ENCODE measurements around the gene PIM2. TPM values are rescaled to one million over a fixed set of nuclear protein-coding genes. Genes with fewer than 3 reads are reported as not detected.
A peak's percentile ranks its signal among the peaks of the same experiment; 100 is the strongest.

Gene PIM2
- total and polyA plus RNA-seq, 2 of the 13 experiments (the other 11 are each of a cell fraction or from before 2014, with no cell fraction given) = 14.4 to 15.8 TPM

GRCh38 chrX:48899078-48899410 lies 19.8 kb downstream of the PIM2 start (continued):
- no peak for TF ChIP-seq ZNF83 (CRISPR knock-in tag; IDR thresholded peaks at IDR 0.05; ENCODE audit: borderline replicate concordance)
- no peak for TF ChIP-seq ZNF101 (CRISPR knock-in tag; IDR thresholded peaks at IDR 0.05; ENCODE audit: borderline replicate concordance, low read depth)
- TF ChIP-seq, protein P1, sequence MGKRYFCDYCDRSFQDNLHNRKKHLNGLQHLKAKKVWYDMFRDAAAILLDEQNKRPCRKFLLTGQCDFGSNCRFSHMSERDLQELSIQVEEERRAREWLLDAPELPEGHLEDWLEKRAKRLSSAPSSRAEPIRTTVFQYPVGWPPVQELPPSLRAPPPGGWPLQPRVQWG (CRISPR knock-in tag; IDR thresholded peaks at IDR 0.05; ENCODE audit: borderline replicate concordance, low read depth) = no peak
- no peak for TF ChIP-seq YY1 (IDR thresholded peaks at IDR 0.05; ENCODE audit: insufficient read depth, insufficient replicate concordance, low read depth, low read length)
- TF ChIP-seq ZNF652 (CRISPR knock-in tag; IDR thresholded peaks at IDR 0.05; ENCODE audit: borderline replicate concordance, low read depth) = no peak

DNA sequence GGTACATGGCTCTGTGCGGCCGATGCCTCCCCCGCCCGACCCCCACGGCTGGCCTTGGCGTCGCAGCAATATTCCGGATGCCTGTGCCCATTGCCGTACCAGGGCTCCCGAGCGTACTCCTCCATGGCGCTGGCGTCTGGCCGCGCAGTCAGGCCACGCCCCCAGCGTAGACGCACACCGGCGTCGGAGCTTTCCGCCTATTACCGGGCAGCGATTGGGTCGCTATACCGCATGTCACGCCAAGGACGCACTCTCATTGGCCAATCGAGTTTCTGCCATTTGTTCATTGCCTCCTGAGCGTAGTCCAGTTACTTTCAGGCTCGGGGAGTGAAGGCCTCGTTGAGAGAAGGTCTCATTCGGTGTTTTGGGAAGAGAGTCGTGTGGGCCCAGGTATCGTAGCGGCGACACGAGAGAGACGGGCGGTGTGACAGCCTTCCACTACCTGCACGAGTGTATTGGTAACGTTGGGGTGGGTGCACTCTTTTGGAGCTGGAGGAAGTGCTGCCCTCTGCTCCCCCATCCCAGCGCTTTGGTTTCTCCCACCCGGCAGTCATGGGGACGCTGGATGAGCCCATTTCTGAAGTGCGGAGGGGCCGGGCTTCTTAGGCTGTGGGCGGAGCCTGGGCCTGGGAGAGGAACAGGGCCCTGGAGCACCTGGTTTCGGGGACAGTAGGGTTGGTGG lies 21.1 kb downstream of the PIM2 start, which contains the start of the genes PQBP1 and TIMM17B:
Gene PQBP1, plus strand, starts transcription at position 306 of the 682 bp plus-strand sequence. CDS start 580 bp downstream, outside the sequence.
Gene TIMM17B, minus strand, starts transcription at position 144 of the 682 bp plus-strand sequence. Its CDS starts 19 bp downstream, at position 125.
- ChIA-PET CTCF (ENCODE audit: low intra/inter-chr PET ratio, low total read pairs) (interaction anchor here (1.4 kb wide), 1 partner anchor 19 kb away, joined by 3 read pairs; no protein-coding TSS in a partner anchor), POLR2A (interaction anchor here (0.7 to 3.1 kb wide), 16 partner anchors 10 to 293 kb away, joined by 3 to 42 read pairs (median 4); partner anchors contain the start of genes GRIPAP1, HDAC6, PCSK1N and PIM2)
- in situ Hi-C loops (cut with HindIII; ENCODE audit: extremely low pct_ligation_motif_present, low pct_unique_long_range_greater_than_20kb) = no loop called here
- H3K79me2 ChIP-seq (ENCODE audit: insufficient read depth, low read length) = peaks cover 29% of the 10 kb centered on the region
- peak within 1 kb of the TSS; percentile 72 to 80 (median 75); a peak in 5 of 6 replicates for H3K4me3 ChIP-seq (replicated peaks in 1 of 3; ENCODE audit: insufficient read depth in 1 of 3, low read depth in 2 of 3, low read length in 3 of 3)
- no peaks in the 10 kb centered on the region for H3K27me3 ChIP-seq (ENCODE audit: control insufficient read depth in 1 of 2, insufficient read depth in 2 of 2, low read length in 2 of 2)
- ATAC-seq (peak; percentile 94), DNase-seq (ENCODE audit: low spot score) (peak; percentile 93), FAIRE-seq (peak; percentile 99)
- H2AFZ ChIP-seq (ENCODE audit: low read length) = no peak within 1 kb of the TSS
- H3K4me1 ChIP-seq (ENCODE audit: insufficient read depth, low read length) = peaks cover 30% of the 10 kb centered on the region
- H3K27ac ChIP-seq (ENCODE audit: extremely low read length, insufficient read depth, low read length) = peak within 1 kb of the TSS; percentile 93
- no peaks in the 10 kb centered on the region; the same call in 1 of the 2 replicates for H4K20me1 ChIP-seq (ENCODE audit: insufficient read depth, low read length)
- no peaks in the 10 kb centered on the region for H3K9me3 ChIP-seq (ENCODE audit: low read length)
- intact Hi-C loops (cut with micrococcal nuclease; ENCODE audit: unreplicated experiment) = loop anchor here (2.0 kb wide), 1 partner anchor 19 kb away; no protein-coding TSS in a partner anchor
- H3K4me2 ChIP-seq (ENCODE audit: low read depth, low read length) = peak within 1 kb of the TSS; percentile 85
- peak within 1 kb of the TSS; percentile 94 for H3K9ac ChIP-seq (ENCODE audit: insufficient read depth, low read depth, low read length)
- no TSS peak for BruUV-seq (replicated peaks)
- peaks cover 7 to 12% of the 10 kb centered on the region in 2 experiments; a peak in 4 of 5 replicates for H3K36me3 ChIP-seq (replicated peaks in 1 of 2; ENCODE audit: control insufficient read depth in 1 of 2, insufficient read depth in 2 of 2, low read length in 2 of 2)
- 10% methylated on average over 2 of the region's 49 CpGs for WGBS (ENCODE audit: low lambda C conversion rate)
- peak; percentile 48; the same call in 1 of the 2 replicates for TF ChIP-seq POGZ (CRISPR knock-in tag; IDR thresholded peaks at IDR 0.05)
- peak; percentile 75 for TF ChIP-seq TAF1 (CRISPR knock-in tag; IDR thresholded peaks at IDR 0.05)
- no peak for TF ChIP-seq SNAI1 (CRISPR knock-in tag; IDR thresholded peaks at IDR 0.05; ENCODE audit: borderline replicate concordance)
- peak; percentile 25; the same call in 1 of the 2 replicates for TF ChIP-seq ZNF564 (CRISPR knock-in tag; IDR thresholded peaks at IDR 0.05)
- TF ChIP-seq ZNF234 (CRISPR knock-in tag; conservative IDR thresholded peaks at IDR 0.05) = no peak
- TF ChIP-seq SP4 (CRISPR knock-in tag; IDR thresholded peaks at IDR 0.05) = peak; percentile 66
- TF ChIP-seq ZSCAN12 (CRISPR knock-in tag; IDR thresholded peaks at IDR 0.05) = no peak
- 0 out of 2 replicates have a peak, but pooled peaks have one; percentile 22 for TF ChIP-seq ZHX2 (IDR thresholded peaks at IDR 0.05; ENCODE audit: low read depth)
- no peak for TF ChIP-seq ZHX2 (CRISPR knock-in tag; IDR thresholded peaks at IDR 0.05; ENCODE audit: borderline replicate concordance)

All from HepG2 (cell line).